Temporal lobe (tissue), 2 donors: ENCODE data around the gene ZNF678. TPM values are rescaled to one million over a fixed set of nuclear protein-coding genes. Genes with fewer than 3 reads are reported as not detected.

ENCODE experiments used
- small RNA-seq: library from RNA; depleted of rRNA; stranded (forward); fragments of <200 nt; gene quantifications from one replicate; pipeline ENCODE3, GENCODE V24; 2014; ENCODE audit warnings: low replicate concordance
- total RNA-seq: library from RNA; depleted of rRNA; stranded (reverse); fragments of >200 nt; gene quantifications from one replicate; pipeline ENCODE4 v1.2.3, GENCODE V29; 2014

The ZNF678 gene
- total RNA-seq, 1 donor from 2014 or later: 38.6 TPM

Small RNA genes lying within 50 kb of the gene (small RNA-seq; reads per million reads assigned to genes)
- 0.75 reads per million, percentile 66 among the genes with 10 or more reads in this experiment for gene RNA5SP77

Other genes starting within 250 kb of the ZNF678 start
- 137 TPM for gene CDC42BPA, start 245.1 kb upstream of the ZNF678 start, total RNA-seq
- gene JMJD4, start 171.7 kb downstream of the ZNF678 start, total RNA-seq: 10.3 TPM
- 68.6 TPM for gene SNAP47, start 171.9 kb downstream of the ZNF678 start, total RNA-seq